Lung (tissue), 12 donors: ENCODE results near the gene TTC5. TPM values are rescaled to one million over a fixed set of nuclear protein-coding genes. Genes with fewer than 3 reads are reported as not detected.

Experiments
- ATAC-seq: fragments of 200-7000 bp; cut with Tn5 transposase; one replicate; pipeline ENCODE4 v1.9.1; 2020; ENCODE audit warnings: moderate number of reproducible peaks; ENCODE audit not compliant: insufficient read depth, low FRiP score
- DNase-seq, 3 donors: peaks; one replicate each; pipeline ENCODE4 v3.0.0-alpha.2; 2013 to 2017
- H3K27ac ChIP-seq, 2 donors: one replicate each; pipeline ENCODE4 v1.5.1; 2013; ENCODE audit warnings: mild to moderate bottlenecking in 2 of 2, moderate library complexity in 2 of 2, control low read depth in 1 of 2, inconsistent platforms in 1 of 2, low read depth in 1 of 2, low read length in 1 of 2
- H3K27me3 ChIP-seq, 3 donors: one replicate each; pipeline ENCODE4 v1.5.1; 2013; ENCODE audit warnings: low read length in 2 of 3; ENCODE audit not compliant: control insufficient read depth in 3 of 3, insufficient read depth in 3 of 3
- H3K36me3 ChIP-seq, 4 donors: one replicate each; pipeline ENCODE4 v1.5.1; 2013; ENCODE audit warnings: low read length in 4 of 4, mild to moderate bottlenecking in 1 of 4, moderate library complexity in 1 of 4; ENCODE audit not compliant: control insufficient read depth in 4 of 4, insufficient read depth in 4 of 4
- H3K4me1 ChIP-seq, 5 donors: one replicate each; pipeline ENCODE4 v1.5.1; 2013; ENCODE audit warnings: low read length in 5 of 5, mild to moderate bottlenecking in 2 of 5, moderate library complexity in 1 of 5; ENCODE audit not compliant: control insufficient read depth in 5 of 5, insufficient read depth in 5 of 5
- H3K4me3 ChIP-seq: one replicate; pipeline ENCODE4 v1.5.1; 2013; ENCODE audit warnings: mild to moderate bottlenecking, control low read depth, moderate library complexity
- H3K9ac ChIP-seq, 2 donors: one replicate each; pipeline ENCODE4 v1.5.1; 2013; ENCODE audit warnings: low read length in 2 of 2, control low read depth in 1 of 2; ENCODE audit not compliant: insufficient read depth in 1 of 2
- H3K9me3 ChIP-seq, 4 donors: one replicate each; pipeline ENCODE4 v1.5.1; 2013; ENCODE audit warnings: low read length in 3 of 4, mild to moderate bottlenecking in 1 of 4, moderate library complexity in 1 of 4; ENCODE audit not compliant: control insufficient read depth in 4 of 4, insufficient read depth in 3 of 4
- CTCF ChIP-seq: IDR thresholded peaks from 2 replicates; pipeline ENCODE4 v1.5.1; 2012; ENCODE audit warnings: mild to moderate bottlenecking; ENCODE audit errors: control extremely low read depth, extremely low read depth
- WGBS, 2 donors: extraction: QIAGEN DNeasy Blood & Tissue Kit; methylation state at CpG; one replicate each; pipeline ENCODE4 v1.1.7; 2013; 5-methylcytosine and 5-hydroxymethylcytosine counted together
- polyA plus RNA-seq, 2 donors: library from polyadenylated mRNA; stranded (reverse); fragments of 200-250 nt; gene quantifications; one replicate each; pipeline ENCODE4 v1.2.1, GENCODE V29; 2013
- total RNA-seq, 2 donors: library from RNA; depleted of rRNA in 1 of 2; stranded (reverse); fragments of >200 nt in 1 of 2; gene quantifications; one replicate each; pipeline ENCODE4 v1.2.1, GENCODE V29; 2014 to 2021
- donor health status: control.
- donor health status: control.
- donor health status: Bipolar disorder and iron deficiency.
- donor health status: healthy.
- donor health status: DM: yes; HTN: yes; CAD: no.

The TTC5 gene
- total and polyA plus RNA-seq, 4 donors = 5.0 to 21.8 (median 14.2) TPM

DNA sequence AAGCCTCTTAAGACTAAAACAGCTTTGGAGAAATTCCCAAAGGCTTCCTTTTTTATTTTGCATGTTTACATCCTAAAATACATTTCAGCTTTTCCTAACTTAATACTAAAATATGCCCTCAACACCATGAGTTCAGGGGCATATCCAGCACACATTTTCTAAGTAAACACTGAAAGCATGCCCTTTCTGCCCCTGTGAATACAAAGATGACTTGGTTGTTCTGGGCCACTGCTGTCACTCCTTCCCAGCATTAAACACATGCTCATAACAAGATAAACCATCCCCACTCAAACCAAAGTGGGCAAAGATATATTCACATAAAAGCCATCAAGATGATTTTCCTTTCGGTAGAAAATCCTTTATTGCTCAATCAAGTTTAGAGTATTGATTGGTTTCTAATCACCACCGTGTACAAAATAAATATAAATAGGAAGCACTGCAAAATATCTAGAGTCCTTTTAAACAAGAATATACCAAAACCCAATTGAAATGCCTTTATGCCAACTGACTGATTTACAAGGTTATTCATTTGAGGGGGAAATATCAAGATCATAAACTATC is 25.4 kb upstream of the TTC5 start:
- no peak for ATAC-seq
- Histone ChIP-seq H3K9ac (no peak overlapping the region), H3K27me3 (no peaks in the 10 kb centered on the region), H3K27ac (no peak overlapping the region), H3K4me3 (no peak overlapping the region), H3K4me1 (peaks cover 0 to 14% (median 0%) of the 10 kb centered on the region in 5 donors), H3K36me3 (peaks cover 3 to 8% (median 6%) of the 10 kb centered on the region in 4 donors), H3K9me3 (no peaks in the 10 kb centered on the region)
- no peak for DNase-seq
- 72 to 78% methylated on average over 2 of the region's 2 CpGs for WGBS, 2 donors
- TF ChIP-seq CTCF = no peak

GRCh38 chr14:20329355-20329754 is 23.6 kb upstream of the TTC5 start:
- no peak for TF ChIP-seq CTCF
- Histone ChIP-seq H3K4me3 (no peak overlapping the region), H3K27me3 (no peaks in the 10 kb centered on the region), H3K4me1 (peaks cover 0 to 14% (median 0%) of the 10 kb centered on the region in 5 donors), H3K9me3 (no peaks in the 10 kb centered on the region), H3K27ac (no peak overlapping the region), H3K9ac (no peak overlapping the region), H3K36me3 (peaks cover 7 to 19% (median 11%) of the 10 kb centered on the region in 4 donors)
- DNase-seq (no peak), ATAC-seq (no peak)
- WGBS, 2 donors = 74 to 88% methylated on average over 2 of the region's 2 CpGs

- peaks cover 0 to 11% (median 0%) of the 10 kb centered on the region in 5 donors for H3K4me1 ChIP-seq
- no peak overlapping the region for H3K27ac ChIP-seq
- H3K27me3 ChIP-seq = no peaks in the 10 kb centered on the region
- no peaks in the 10 kb centered on the region for H3K9me3 ChIP-seq
- peaks cover 7 to 20% (median 12%) of the 10 kb centered on the region in 4 donors for H3K36me3 ChIP-seq
- no peak for ATAC-seq
- no peak for TF ChIP-seq CTCF
- DNase-seq = no peak
- WGBS, 2 donors = 53 to 55% methylated on average over 2 of the region's 2 CpGs
- no peak overlapping the region for H3K9ac ChIP-seq
- no peak overlapping the region for H3K4me3 ChIP-seq
These were observed 23.0 kb upstream of the TTC5 start for GRCh38 chr14:20328705-20329104.
